Breast epithelium (tissue), 4 donors: ENCODE measurements around the gene FUCA1. TPM values are rescaled to one million over a fixed set of nuclear protein-coding genes. Genes with fewer than 3 reads are reported as not detected.
"Not testable (repeated sequence)": the region's sequence is repeated elsewhere in the genome, so short reads cannot be mapped to it uniquely, and the experiment has no call there.

Experiments
- DNase-seq, 2 donors: peaks; one replicate each; pipeline ENCODE4 v3.0.0-alpha.2; 2019; ENCODE audit warnings: low spot score in 2 of 2
- H3K27ac ChIP-seq, 2 donors: fragments of 200-600 bp; sonication (generic) in 1 of 2; one replicate each; pipeline ENCODE4 v1.5.1; 2016 to 2019; ENCODE audit warnings: mild to moderate bottlenecking in 1 of 2
- H3K27me3 ChIP-seq, 2 donors: fragments of 200-600 bp; sonication (generic) in 1 of 2; one replicate each; pipeline versions ENCODE4 v1.5.1 to v1.6.0; 2017 to 2019; ENCODE audit warnings: control low read depth in 1 of 2, mild to moderate bottlenecking in 1 of 2
- H3K36me3 ChIP-seq: fragments of 200-600 bp; one replicate; pipeline ENCODE4 v1.5.1; 2019
- H3K4me1 ChIP-seq, 2 donors: fragments of 200-600 bp; sonication (generic); one replicate each; pipeline ENCODE4 v1.5.1; 2016 to 2019; ENCODE audit warnings: control low read depth in 1 of 2
- H3K4me3 ChIP-seq, 3 donors: fragments of 200-600 bp; sonication (generic); 1 replicate in 2 of 3; 2 replicates in 1 of 3; pipeline ENCODE4 v1.5.1; 2016 to 2019; ENCODE audit warnings: mild to moderate bottlenecking in 3 of 3, moderate library complexity in 2 of 3
- H3K9me3 ChIP-seq, 2 donors: fragments of 200-600 bp; sonication (generic) in 1 of 2; one replicate each; pipeline ENCODE4 v1.5.1; 2016 to 2019; ENCODE audit warnings: control low read depth in 1 of 2
- POLR2A ChIP-seq: fragments of 450-650 bp; IDR thresholded peaks from one replicate; pipeline ENCODE4 v1.6.1; 2016; ENCODE audit warnings: antibody characterized with exemption, mild to moderate bottlenecking, moderate library complexity
- POLR2AphosphoS5 ChIP-seq, 3 donors: sonication (generic); formaldehyde crosslinking; IDR thresholded peaks; one replicate each; pipeline ENCODE4 v1.6.1; 2017; ENCODE audit warnings: antibody characterized with exemption in 3 of 3
- intact Hi-C: fragments of 100-400 bp; cut with DNase I; formaldehyde crosslinking; loops from one replicate; pipeline ENCODE4 v1.15.1; 2023; ENCODE audit warnings: low total_unique reads
- total RNA-seq, 3 donors: library from RNA; depleted of rRNA; stranded (reverse); fragments of >200 nt; gene quantifications; one replicate each; pipeline ENCODE4 v1.1.0, GENCODE V29; 2016
- TF ChIP-seq, protein P1 (sequence below), 3 donors: fragments of 450-650 bp; IDR thresholded peaks; one replicate each; pipeline ENCODE4 v1.5.1; 2016 to 2017; ENCODE audit warnings: antibody characterized with exemption in 3 of 3, mild to moderate bottlenecking in 3 of 3, moderate library complexity in 3 of 3

The FUCA1 gene
- total RNA-seq, 3 donors from 2014 or later = 26.9 to 45.3 (median 44.2) TPM

DNA sequence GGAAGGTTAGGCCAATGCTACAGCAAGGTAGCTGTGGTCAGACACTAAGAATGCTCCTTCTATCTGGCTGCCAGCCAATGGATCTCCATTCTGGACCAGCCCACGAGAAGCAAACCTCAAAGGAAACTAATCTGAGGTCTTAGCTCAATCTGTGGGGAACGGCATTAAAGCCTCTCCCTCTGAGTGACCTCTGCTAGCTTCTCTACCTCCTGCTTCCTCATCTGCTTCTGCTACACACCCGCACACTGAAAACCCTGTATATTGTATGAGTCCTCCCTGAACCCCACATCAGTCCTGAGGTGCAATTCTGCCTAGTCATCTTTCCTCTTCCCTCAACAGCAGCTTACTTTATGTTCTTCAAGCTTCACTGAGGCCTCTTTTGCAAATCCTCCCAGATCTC lies 60.6 kb downstream of the FUCA1 start:
- Histone ChIP-seq H3K27me3 (no peaks in the 10 kb centered on the region), H3K27ac (no peak overlapping the region), H3K9me3 (no peaks in the 10 kb centered on the region), H3K4me3 (no peak overlapping the region), H3K4me1 (no peaks in the 10 kb centered on the region), H3K36me3 (no peaks in the 10 kb centered on the region)
- intact Hi-C loops = no loop called here
- DNase-seq = no peak
- TF ChIP-seq POLR2AphosphoS5 (IDR thresholded peaks at IDR 0.05) (no peak), POLR2A (no peak)
- TF ChIP-seq, protein P1, sequence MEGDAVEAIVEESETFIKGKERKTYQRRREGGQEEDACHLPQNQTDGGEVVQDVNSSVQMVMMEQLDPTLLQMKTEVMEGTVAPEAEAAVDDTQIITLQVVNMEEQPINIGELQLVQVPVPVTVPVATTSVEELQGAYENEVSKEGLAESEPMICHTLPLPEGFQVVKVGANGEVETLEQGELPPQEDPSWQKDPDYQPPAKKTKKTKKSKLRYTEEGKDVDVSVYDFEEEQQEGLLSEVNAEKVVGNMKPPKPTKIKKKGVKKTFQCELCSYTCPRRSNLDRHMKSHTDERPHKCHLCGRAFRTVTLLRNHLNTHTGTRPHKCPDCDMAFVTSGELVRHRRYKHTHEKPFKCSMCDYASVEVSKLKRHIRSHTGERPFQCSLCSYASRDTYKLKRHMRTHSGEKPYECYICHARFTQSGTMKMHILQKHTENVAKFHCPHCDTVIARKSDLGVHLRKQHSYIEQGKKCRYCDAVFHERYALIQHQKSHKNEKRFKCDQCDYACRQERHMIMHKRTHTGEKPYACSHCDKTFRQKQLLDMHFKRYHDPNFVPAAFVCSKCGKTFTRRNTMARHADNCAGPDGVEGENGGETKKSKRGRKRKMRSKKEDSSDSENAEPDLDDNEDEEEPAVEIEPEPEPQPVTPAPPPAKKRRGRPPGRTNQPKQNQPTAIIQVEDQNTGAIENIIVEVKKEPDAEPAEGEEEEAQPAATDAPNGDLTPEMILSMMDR (IDR thresholded peaks at IDR 0.05) = no peak

DNA sequence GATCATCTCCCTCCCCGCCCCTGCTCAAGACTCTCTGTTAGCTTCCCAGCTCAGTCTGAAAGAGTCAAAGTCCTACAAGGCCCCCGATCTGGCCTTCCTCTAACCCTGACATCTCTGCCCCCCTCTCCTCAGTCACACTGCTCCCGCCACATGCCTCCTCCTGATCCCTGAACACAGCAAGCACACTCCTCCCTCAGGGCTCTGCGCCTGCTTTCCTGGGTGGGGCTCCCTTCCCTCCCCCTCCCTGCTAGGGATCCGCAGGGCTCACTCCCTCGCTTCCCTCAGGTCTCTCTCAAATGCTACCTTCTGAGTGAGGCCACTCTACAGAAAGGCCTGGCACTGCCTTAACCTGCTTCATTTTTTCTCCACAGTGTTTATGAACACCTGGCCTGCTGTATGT lies 61.8 kb downstream of the FUCA1 start:
- no peaks in the 10 kb centered on the region for H3K36me3 ChIP-seq
- no peak for DNase-seq
- no peak overlapping the region for H3K4me3 ChIP-seq
- H3K9me3 ChIP-seq = no peaks in the 10 kb centered on the region
- no peak overlapping the region for H3K27ac ChIP-seq
- no peaks in the 10 kb centered on the region for H3K4me1 ChIP-seq
- TF ChIP-seq, protein P1 (IDR thresholded peaks at IDR 0.05) = no peak
- TF ChIP-seq POLR2A = no peak
- TF ChIP-seq POLR2AphosphoS5 (IDR thresholded peaks at IDR 0.05) = no peak
- no peaks in the 10 kb centered on the region for H3K27me3 ChIP-seq
- intact Hi-C loops = no loop called here

DNA sequence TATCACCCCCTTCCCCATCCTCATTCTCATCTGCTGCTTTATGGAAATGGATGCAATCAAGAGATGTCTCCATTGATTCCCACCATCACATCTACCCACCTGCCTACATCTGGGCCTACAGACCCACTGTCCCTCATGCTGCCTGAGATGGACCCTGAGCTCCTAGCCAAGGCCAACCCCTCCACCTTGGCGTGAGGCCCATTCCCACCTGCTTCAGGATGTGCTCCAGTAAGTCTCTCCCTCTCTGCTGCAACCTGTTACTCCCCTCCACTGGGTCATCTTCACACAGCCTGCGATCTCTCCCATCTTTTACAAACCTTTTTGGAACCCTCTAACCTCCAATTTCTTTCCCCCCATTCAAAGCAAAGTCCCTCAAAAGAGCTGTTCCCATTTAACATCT lies 63.1 kb downstream of the FUCA1 start:
- DNase-seq = no peak
- no peaks in the 10 kb centered on the region for H3K9me3 ChIP-seq
- H3K4me3 ChIP-seq = no peak overlapping the region
- H3K27ac ChIP-seq = no peak overlapping the region
- intact Hi-C loops = no loop called here
- no peaks in the 10 kb centered on the region for H3K4me1 ChIP-seq
- H3K36me3 ChIP-seq = no peaks in the 10 kb centered on the region
- H3K27me3 ChIP-seq = no peaks in the 10 kb centered on the region
- TF ChIP-seq POLR2A (no peak), POLR2AphosphoS5 (IDR thresholded peaks at IDR 0.05) (no peak)
- TF ChIP-seq, protein P1 (IDR thresholded peaks at IDR 0.05) = no peak

DNA sequence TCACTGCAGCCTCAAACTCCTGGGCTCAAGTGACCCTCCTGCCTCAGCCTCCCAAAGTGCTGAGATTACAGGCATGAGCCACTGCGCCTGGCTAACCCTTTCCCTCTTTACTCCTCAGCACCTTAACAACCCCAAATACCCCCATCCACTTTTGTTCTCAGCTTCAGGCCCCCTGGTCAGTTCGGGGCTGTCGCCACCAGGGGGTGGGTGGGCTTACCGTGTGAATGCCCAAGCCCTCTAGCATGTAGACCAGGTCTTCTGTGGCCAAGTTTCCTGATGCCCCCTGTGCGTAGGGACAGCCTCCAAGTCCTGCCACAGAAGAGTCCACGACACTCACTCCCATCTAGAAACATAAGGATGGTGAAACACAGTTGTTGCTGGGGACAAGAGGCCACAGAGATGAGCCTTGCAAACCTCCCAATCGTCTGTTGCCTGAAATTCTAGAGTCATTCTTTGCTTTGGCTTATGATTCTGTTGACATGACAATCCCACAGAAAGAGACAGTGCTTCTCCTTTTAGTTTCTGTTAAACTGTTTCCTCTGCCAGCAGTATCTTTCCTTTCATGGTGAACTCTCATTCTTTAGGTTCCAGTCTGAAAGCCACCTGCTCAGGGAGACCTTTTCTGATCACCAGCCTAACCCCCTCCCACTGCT lies 63.8 kb downstream of the FUCA1 start:
- intact Hi-C loops = no loop called here
- Histone ChIP-seq H3K4me3 (no peak overlapping the region), H3K27ac (no peak overlapping the region), H3K36me3 (no peaks in the 10 kb centered on the region), H3K4me1 (peaks cover 5 to 6% of the 10 kb centered on the region in 2 donors), H3K9me3 (no peaks in the 10 kb centered on the region), H3K27me3 (no peaks in the 10 kb centered on the region)
- no peak for DNase-seq
- TF ChIP-seq, protein P1 (IDR thresholded peaks at IDR 0.05) = no peak
- TF ChIP-seq POLR2AphosphoS5 (IDR thresholded peaks at IDR 0.05) (no peak), POLR2A (no peak)

DNA sequence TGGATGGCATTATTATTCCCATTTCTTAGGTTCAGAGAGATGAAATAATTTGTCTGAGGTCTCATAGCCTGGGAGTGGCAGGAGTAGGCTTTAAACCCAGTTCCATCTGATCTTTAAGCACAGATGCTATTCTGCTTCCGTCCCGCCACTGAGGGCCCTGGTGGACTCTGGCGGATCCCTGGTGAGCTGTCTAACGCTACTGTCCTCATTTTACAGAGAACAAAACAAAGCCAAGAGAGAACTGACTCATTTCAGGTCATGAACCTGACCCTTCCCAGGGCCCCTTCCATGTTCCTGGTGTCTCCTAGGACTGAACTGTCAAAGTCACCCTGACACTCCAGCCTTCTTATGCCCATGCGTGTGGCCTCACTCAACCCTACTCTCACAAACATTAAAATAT lies 64.4 kb downstream of the FUCA1 start:
- Histone ChIP-seq H3K9me3 (no peaks in the 10 kb centered on the region), H3K36me3 (no peaks in the 10 kb centered on the region), H3K27ac (no peak overlapping the region), H3K4me1 (peaks cover 6% of the 10 kb centered on the region in 2 donors), H3K27me3 (no peaks in the 10 kb centered on the region), H3K4me3 (no peak overlapping the region)
- TF ChIP-seq, protein P1 (IDR thresholded peaks at IDR 0.05) = no peak
- no peak for DNase-seq
- intact Hi-C loops = no loop called here

DNA sequence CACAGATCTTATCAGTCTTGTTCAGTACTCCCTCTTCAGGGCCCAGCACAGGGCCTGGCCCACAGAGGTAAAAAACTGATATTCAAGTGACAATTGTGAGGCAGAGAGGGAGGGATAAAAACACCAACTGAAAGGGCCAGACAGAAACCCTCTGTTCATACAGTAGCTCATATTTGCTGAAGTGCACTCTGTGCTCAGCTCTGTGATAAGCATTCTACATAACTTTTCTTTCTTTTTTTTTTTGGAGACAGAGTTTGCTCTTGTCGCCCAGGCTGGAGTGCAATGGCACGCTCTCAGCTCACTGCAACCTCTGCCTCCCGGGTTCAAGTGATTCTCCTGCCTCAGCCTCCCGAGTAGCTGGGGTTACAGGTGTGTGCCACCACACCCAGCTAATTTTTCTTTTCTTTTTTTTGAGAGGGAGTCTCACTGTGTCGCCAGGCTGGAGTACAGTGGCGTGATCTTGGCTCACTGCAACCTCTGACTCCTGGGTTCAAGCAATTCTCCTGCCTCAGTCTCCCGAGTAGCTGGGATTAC lies 65.2 kb downstream of the FUCA1 start:
- not testable (repeated sequence) for H3K4me3 ChIP-seq, H3K27ac ChIP-seq, DNase-seq, H3K4me1 ChIP-seq, H3K36me3 ChIP-seq, H3K9me3 ChIP-seq, H3K27me3 ChIP-seq
- intact Hi-C loops = loop anchor here (1.0 kb wide), 1 partner anchor 25 kb away; the partner anchor contains the start of gene PITHD1
